Embryonic facial prominence (tissue), 1 donor: ENCODE measurements around the gene ZNHIT2.

Source experiments
- DNase-seq: peaks from one replicate; pipeline ENCODE4 v3.0.0-alpha.2; 2016; ENCODE audit errors: extremely low spot score

The ZNHIT2 gene

GRCh38 chr11:65104628-65105027 lies 12.9 kb downstream of the ZNHIT2 start:
- no peak for DNase-seq

- DNase-seq = no peak
Observed at GRCh38 chr11:65103476-65103875, 14.0 kb downstream of the ZNHIT2 start.

GRCh38 chr11:65102142-65103095 lies 15.1 kb downstream of the ZNHIT2 start:
- DNase-seq = no peak

DNA sequence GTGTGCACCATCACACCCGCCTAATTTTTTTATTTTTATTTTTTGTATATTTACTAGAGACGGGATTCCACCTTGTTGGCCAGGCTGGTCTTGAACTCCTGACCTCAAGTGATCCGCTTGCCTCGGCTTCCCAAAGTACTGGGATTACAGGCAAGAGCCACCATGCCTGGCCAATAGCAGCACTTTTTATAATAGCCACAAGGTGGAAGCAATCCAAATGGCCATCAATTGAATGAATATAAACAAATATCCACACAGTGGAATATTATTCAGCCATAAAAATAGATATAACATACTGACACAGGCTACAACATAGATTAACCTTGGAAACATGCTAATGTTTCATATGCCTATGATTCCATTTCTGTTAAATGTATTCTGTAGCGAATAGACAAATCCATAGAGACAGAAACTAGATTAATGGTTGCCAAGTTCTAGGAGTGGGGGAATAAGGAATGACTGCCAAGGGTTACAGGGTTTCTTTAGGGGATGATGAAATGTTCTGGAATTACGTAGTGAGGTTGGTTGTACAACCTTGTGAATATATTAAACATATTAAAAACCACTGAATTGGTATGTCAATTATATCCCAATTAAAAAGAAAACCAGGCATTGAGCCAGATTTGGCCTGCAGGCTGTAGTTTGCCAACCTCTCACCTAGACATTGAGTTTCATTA lies 16.7 kb downstream of the ZNHIT2 start:
- DNase-seq = no peak

DNA sequence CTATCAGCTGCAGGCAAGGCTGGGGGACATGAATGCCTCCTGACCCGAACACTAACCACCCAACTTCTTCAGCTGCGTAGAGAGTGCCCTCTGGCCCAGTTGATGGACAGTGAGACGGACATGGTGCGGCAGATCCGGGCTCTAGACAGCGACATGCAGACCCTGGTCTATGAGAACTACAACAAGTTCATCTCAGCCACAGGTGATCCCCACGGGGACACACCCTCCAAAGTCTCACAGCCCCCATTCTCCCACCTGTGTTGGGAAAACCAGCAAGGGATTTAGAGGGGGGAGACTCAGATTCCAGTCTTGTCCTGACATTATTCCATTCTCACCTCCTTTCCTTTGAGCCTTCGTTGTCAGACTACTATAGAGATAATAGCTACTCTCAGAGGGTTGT lies 20.6 kb downstream of the ZNHIT2 start:
- no peak for DNase-seq

DNA sequence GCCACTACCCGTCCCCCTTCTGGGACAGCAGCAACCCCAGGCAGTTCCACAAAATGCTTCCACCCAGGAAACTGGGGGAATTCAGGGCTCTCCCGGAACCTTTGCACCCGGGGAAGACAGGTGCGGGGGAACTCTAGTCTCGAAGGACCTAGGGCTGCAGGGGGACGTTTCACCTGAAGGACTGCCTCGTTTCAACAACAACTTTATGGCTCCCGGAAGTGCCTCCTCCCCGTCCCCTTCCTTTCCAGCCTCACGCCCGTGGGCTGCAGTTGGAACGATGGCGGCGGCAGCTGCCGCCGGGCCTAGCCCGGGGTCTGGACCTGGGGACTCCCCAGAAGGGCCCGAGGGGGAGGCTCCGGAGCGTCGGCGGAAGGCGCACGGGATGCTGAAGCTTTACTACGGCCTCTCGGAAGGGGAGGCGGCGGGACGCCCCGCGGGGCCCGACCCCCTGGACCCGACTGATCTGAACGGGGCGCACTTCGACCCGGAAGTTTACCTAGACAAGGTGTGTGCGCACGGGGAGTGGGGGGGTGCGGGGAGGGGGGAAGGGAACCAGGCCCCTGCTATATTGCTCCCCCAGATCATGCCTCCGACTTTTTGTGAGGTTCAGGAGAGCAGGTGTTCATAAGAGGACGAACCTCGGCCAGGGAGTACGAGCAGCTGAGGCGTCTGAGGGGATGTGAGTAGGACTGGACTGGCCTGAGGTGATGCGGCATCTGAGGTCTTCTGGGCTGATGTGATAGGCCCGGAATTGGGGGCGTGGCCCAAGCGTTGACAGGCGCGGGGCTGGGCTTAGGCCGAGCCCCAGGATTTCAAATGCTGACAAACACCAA lies 21.3 kb downstream of the ZNHIT2 start, which contains the start of gene VPS51:
Gene VPS51 (plus strand): TSS at position 241 of the 833 bp plus-strand sequence. CDS start 37 bp downstream, at position 278.
- peak; percentile 90 for DNase-seq

- no peak for DNase-seq
Observed at GRCh38 chr11:65095427-65095826, 22.1 kb downstream of the ZNHIT2 start.

DNA sequence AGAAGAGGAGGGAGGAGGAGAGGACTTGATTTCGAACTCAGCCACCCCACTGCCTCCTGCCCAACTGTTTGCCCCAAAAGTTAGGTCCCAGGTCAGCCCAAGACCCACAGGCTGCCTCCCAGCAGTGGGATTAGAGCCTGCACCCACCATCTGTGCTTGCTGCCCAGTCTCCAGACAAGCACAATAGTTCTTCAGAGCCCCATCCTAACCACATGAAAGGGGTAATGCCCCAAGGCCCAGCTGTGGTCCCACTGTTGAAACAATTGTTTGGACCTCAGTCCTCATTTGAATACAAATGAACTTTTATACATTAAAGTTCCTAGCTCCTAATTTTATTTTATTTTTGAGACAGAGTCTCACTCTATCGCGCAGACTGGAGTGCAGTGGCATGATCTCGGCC lies 26.9 kb downstream of the ZNHIT2 start:
- DNase-seq = no peak

DNA sequence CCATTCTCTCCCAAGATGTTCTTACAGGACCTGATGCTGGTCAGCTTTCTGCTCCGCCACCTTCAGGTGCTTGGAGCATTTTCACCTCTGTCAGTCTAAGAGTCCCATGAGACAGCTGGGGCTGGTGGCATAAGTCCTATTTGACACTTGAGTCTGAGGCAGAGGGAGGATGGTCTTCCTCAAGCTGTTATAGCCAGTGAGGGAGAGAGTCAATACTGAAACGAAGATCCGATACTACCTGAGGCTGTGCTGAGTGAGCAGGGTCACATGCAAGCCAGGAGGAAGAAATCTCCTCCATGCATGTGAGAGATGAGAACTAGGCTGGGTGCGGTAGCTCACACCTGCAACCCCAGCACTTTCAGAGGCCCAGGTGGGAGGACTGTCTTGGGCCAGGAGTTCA lies 27.9 kb downstream of the ZNHIT2 start:
- no peak for DNase-seq

- no peak for DNase-seq
Observed at GRCh38 chr11:65087827-65088226, 29.7 kb downstream of the ZNHIT2 start.

DNA sequence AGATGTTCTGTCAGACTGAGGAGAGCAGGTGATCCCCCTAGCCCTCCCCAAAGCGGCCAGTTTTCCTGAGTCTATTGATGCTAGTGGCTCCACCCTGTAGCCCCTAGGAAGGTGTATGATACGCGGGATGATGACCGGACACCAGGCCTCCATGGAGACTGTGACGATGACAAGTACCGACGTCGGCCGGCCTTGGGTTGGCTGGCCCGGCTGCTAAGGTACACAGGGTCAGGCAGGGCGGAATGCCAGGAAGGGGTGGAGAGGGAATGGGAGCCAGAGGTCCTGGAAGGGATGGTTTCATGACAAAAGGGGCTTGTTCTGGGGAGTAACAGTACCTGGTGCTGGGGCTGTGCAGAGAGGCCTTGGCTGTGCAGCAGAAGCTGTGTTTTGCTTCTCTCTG lies 30.3 kb downstream of the ZNHIT2 start:
- DNase-seq = no peak

GRCh38 chr11:65086809-65087208 lies 30.7 kb downstream of the ZNHIT2 start:
- no peak for DNase-seq

GRCh38 chr11:65085446-65085845 lies 32.1 kb downstream of the ZNHIT2 start:
- no peak for DNase-seq

GRCh38 chr11:65084598-65085375 lies 32.7 kb downstream of the ZNHIT2 start:
- no peak for DNase-seq

GRCh38 chr11:65083834-65084597 lies 33.5 kb downstream of the ZNHIT2 start, which contains the start of the genes CDCA5 and ZFPL1:
Gene CDCA5 (minus strand): TSS chr11:65084040. CDS start chr11:65083978, 62 bp downstream.
Gene ZFPL1 (plus strand): TSS chr11:65084222. CDS start chr11:65084699, 477 bp downstream.
- DNase-seq = peak; percentile 97

- no peak for DNase-seq
Observed at GRCh38 chr11:65083134-65083833, 34.2 kb downstream of the ZNHIT2 start.

DNA sequence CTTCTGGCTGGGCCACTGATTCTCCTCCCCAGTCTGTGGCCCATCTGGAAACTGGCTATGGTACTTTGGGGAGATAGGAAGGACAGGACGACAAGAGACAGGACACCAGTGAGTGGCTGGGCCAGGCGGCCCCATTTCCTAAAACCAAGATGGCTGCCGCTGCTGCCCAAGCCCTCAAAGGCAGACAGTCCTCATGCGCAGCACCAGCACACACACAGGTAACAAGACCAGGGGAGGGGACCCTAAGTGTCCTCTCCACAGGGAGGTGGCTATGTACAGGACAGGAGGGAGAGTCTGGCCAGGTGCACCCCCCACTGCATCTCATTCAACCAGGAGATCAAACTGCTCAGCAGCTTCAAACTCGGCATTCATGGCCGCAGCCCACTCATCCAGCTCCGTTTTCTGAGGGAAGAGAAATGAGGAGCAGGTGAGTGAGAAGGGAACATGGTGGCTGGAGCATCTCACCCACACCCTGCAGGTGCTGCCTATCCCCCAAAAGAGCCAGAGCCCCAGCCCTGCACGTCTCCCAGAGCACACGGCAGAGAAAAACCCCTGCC lies 38.6 kb downstream of the ZNHIT2 start:
- DNase-seq = no peak

DNA sequence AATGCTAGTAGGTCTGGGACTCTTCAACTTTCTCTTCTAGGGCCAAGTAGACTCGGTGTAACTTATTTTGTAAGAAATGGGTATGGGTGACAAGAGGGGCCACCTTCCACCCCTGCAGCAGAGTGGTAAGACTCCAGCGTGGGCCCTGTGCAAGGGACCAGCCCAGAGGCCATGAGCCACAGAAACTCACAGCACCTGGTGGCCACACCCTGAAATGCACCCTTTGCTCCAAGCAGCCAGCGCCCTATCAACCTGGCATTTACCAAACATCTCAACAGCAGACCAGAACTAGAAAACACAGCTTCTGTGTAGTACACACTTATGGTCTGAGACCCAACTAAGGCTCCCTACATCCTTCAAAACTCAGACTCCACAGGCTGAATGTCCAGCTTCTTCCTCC lies 39.4 kb downstream of the ZNHIT2 start:
- no peak for DNase-seq

DNA sequence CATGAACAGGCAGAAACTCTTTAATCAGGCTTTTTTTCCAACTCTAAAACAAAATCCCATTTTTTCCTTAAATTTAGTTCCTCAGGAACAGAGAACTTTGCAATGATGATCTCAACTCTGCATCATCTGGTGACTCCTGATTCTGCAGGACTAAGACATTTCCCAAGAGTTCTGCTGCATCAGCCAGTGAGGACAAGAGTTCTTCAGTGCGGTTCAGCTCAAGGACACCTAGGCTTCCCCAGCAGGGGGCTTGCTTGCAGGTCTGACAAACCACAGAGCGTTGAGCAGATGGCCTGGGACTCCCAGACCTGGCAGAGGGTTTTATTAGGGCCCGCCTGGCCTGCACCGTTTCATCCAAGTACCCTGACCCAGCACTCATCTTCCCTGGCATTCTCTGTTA lies 40.0 kb downstream of the ZNHIT2 start:
- DNase-seq = no peak
